PC-9 (cell line): ENCODE data around the gene CDH11. TPM values are rescaled to one million over a fixed set of nuclear protein-coding genes. Genes with fewer than 3 reads are reported as not detected.

Source experiments
- BruUV-seq: library from RNA; stranded (reverse); fragments of 400-500 nt; replicated peaks from 2 replicates; lab custom pipeline; 2021; lab: Mats Ljungman, UMichigan
- CTCF ChIA-PET: fragments of 300-600 bp; sonication (Branson Sonifier 250); formaldehyde crosslinking; loops from one replicate; lab custom pipeline; 2022; ENCODE audit warnings: antibody characterized with exemption; lab: Charles Lee
- POLR2A ChIA-PET: fragments of 300-600 bp; sonication (Branson Sonifier 250); formaldehyde crosslinking; loops from one replicate; lab custom pipeline; 2022; ENCODE audit warnings: antibody characterized with exemption; ENCODE audit not compliant: unreplicated experiment; lab: Charles Lee
- DNase-seq, 2 experiments: peaks; one replicate each; pipeline versions ENCODE4 v3.0.0 to v3.0.0-alpha.2; 2015 to 2022; ENCODE audit warnings: mixed read lengths in 1 of 2
- H2AFZ ChIP-seq: fragments of 200-600 bp; sonication (generic); 2 replicates; pipeline ENCODE4 v1.8.1; 2017; ENCODE audit warnings: antibody characterized with exemption
- H3F3A ChIP-seq: fragments of 200-600 bp; sonication (generic); 2 replicates; pipeline ENCODE4 v1.8.1; 2017; ENCODE audit warnings: antibody characterized with exemption, mild to moderate bottlenecking, low read depth; ENCODE audit not compliant: insufficient read depth
- H3K27ac ChIP-seq: fragments of 200-600 bp; sonication (generic); 2 replicates; pipeline ENCODE4 v1.6.1; 2016; ENCODE audit warnings: mixed run types
- H3K27me3 ChIP-seq: fragments of 200-600 bp; sonication (generic); 2 replicates; pipeline ENCODE4 v1.6.1; 2016; ENCODE audit warnings: low read depth, mixed run types; ENCODE audit not compliant: insufficient read depth
- H3K36me3 ChIP-seq: fragments of 200-600 bp; sonication (generic); 2 replicates; pipeline ENCODE4 v1.6.1; 2016; ENCODE audit warnings: low read depth, mixed run types
- H3K4me1 ChIP-seq: fragments of 200-600 bp; sonication (generic); replicated peaks from 2 replicates; pipeline ENCODE4 v1.6.1; 2016; ENCODE audit warnings: mixed run types; ENCODE audit not compliant: insufficient read depth
- H3K4me2 ChIP-seq: fragments of 200-600 bp; sonication (generic); 2 replicates; pipeline ENCODE4 v1.6.1; 2017; ENCODE audit warnings: mixed run types
- H3K4me3 ChIP-seq: fragments of 200-600 bp; sonication (generic); 2 replicates; pipeline ENCODE4 v1.6.1; 2016; ENCODE audit warnings: mixed run types
- H3K79me2 ChIP-seq: fragments of 200-600 bp; sonication (generic); 2 replicates; pipeline ENCODE4 v1.6.1; 2017; ENCODE audit warnings: low read depth, mixed run types
- H3K9me2 ChIP-seq: fragments of 200-600 bp; sonication (generic); 2 replicates; pipeline ENCODE4 v1.8.1; 2017; ENCODE audit warnings: mild to moderate bottlenecking; ENCODE audit not compliant: insufficient read depth
- H3K9me3 ChIP-seq: fragments of 200-600 bp; sonication (generic); 2 replicates; pipeline ENCODE4 v1.8.1; 2016; ENCODE audit warnings: low read depth; ENCODE audit not compliant: insufficient read depth
- H4K20me1 ChIP-seq: fragments of 200-600 bp; sonication (generic); 2 replicates; pipeline ENCODE4 v1.8.1; 2017; ENCODE audit not compliant: insufficient read depth
- CTCF ChIP-seq: fragments of 200-600 bp; sonication (generic); conservative IDR thresholded peaks from 2 replicates; pipeline ENCODE4 v1.6.1; 2017; ENCODE audit warnings: mixed run types, antibody characterized with exemption, mild to moderate bottlenecking, moderate library complexity
- EZH2 ChIP-seq: fragments of 200-600 bp; sonication (generic); IDR thresholded peaks from 2 replicates; pipeline ENCODE4 v1.8.0; 2017; ENCODE audit warnings: antibody characterized with exemption, low read depth
- intact Hi-C: fragments of 100-400 bp; cut with micrococcal nuclease; formaldehyde crosslinking; loops from one replicate; pipeline ENCODE4 v1.10.0; 2022; ENCODE audit not compliant: unreplicated experiment
- total RNA-seq: library from RNA; stranded (reverse); gene quantifications from 2 replicates; pipeline ENCODE4 v1.2.3, GENCODE V29; 2021

CDH11 gene
- total RNA-seq, 1 experiment from 2014 or later = not detected

DNA sequence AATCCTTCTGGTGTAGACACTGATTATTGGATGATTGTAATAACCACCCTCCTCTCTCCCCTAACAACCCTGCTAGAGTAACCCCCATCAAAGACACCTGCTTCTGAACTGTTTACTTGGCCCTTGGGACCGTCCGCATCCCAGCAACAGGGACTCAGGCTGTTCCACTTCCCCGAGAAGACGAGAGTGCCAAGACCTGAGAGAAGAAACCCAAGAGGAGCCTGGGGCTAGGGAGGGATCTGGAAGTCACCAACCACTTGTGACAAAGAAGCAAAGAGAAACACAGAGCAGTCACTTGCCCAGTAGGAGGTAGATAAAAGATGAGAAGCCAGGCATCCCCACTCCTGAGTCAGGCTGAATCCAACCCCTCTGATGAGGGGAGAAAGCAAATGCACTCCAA, 84.3 kb downstream of the CDH11 start:
- no TSS peak for BruUV-seq
- TF ChIP-seq CTCF (no peak), EZH2 (no peak)
- Histone ChIP-seq H3K9me2 (no peaks in the 10 kb centered on the region), H3K27ac (no peak overlapping the region), H3K79me2 (no peaks in the 10 kb centered on the region), H2AFZ (no peak overlapping the region), H3K27me3 (no peaks in the 10 kb centered on the region), H4K20me1 (no peaks in the 10 kb centered on the region), H3K4me2 (no peak overlapping the region), H3K36me3 (no peaks in the 10 kb centered on the region), H3F3A (no peaks in the 10 kb centered on the region), H3K4me3 (no peak overlapping the region), H3K9me3 (no peaks in the 10 kb centered on the region), H3K4me1 (no peaks in the 10 kb centered on the region)
- ChIA-PET CTCF (no interaction called here), POLR2A (no interaction called here)
- intact Hi-C loops = no loop called here
- no peak for DNase-seq

- H3K4me3 ChIP-seq = no peak overlapping the region
- no peaks in the 10 kb centered on the region for H3K4me1 ChIP-seq
- no peak overlapping the region for H2AFZ ChIP-seq
- no peak overlapping the region for H3K4me2 ChIP-seq
- DNase-seq = no peak
- ChIA-PET CTCF (no interaction called here), POLR2A (no interaction called here)
- no peaks in the 10 kb centered on the region for H4K20me1 ChIP-seq
- H3K36me3 ChIP-seq = no peaks in the 10 kb centered on the region
- H3K9me2 ChIP-seq = no peaks in the 10 kb centered on the region
- no TSS peak for BruUV-seq
- no peaks in the 10 kb centered on the region for H3K9me3 ChIP-seq
- TF ChIP-seq CTCF (no peak), EZH2 (no peak)
- H3K79me2 ChIP-seq = no peaks in the 10 kb centered on the region
- no peaks in the 10 kb centered on the region for H3F3A ChIP-seq
- H3K27ac ChIP-seq = no peak overlapping the region
- intact Hi-C loops = no loop called here
- no peaks in the 10 kb centered on the region for H3K27me3 ChIP-seq
Observed at GRCh38 chr16:65034915-65035314, 86.9 kb downstream of the CDH11 start.

- H3K4me3 ChIP-seq = no peak overlapping the region
- H3F3A ChIP-seq = no peaks in the 10 kb centered on the region
- H2AFZ ChIP-seq = no peak overlapping the region
- no peaks in the 10 kb centered on the region for H4K20me1 ChIP-seq
- H3K27ac ChIP-seq = no peak overlapping the region
- H3K27me3 ChIP-seq = no peaks in the 10 kb centered on the region
- no peak overlapping the region for H3K4me2 ChIP-seq
- no TSS peak for BruUV-seq
- H3K79me2 ChIP-seq = no peaks in the 10 kb centered on the region
- POLR2A ChIA-PET = no interaction called here
- no peaks in the 10 kb centered on the region for H3K36me3 ChIP-seq
- intact Hi-C loops = no loop called here
- no peaks in the 10 kb centered on the region for H3K9me2 ChIP-seq
- CTCF ChIA-PET = no interaction called here
- no peaks in the 10 kb centered on the region for H3K9me3 ChIP-seq
- TF ChIP-seq CTCF (no peak), EZH2 (no peak)
- no peak for DNase-seq
- no peaks in the 10 kb centered on the region for H3K4me1 ChIP-seq
Observed at GRCh38 chr16:65032387-65032786, 89.5 kb downstream of the CDH11 start.
